Body of pancreas (tissue), 4 donors: ENCODE data around the gene LCA5.

Experiments used
- CTCF ChIP-seq, 7 experiments: fragments of 450-650 bp in 4 of 7; fragments of 200-600 bp in 3 of 7; sonication (generic) in 3 of 7; IDR thresholded peaks; one replicate each; pipeline ENCODE4 v1.5.1; 2016 to 2019; ENCODE audit warnings: antibody characterized with exemption in 7 of 7
- POLR2A ChIP-seq, 3 donors: fragments of 450-650 bp; IDR thresholded peaks; one replicate each; pipeline ENCODE4 v1.6.1; 2016; ENCODE audit warnings: antibody characterized with exemption in 3 of 3, mild to moderate bottlenecking in 2 of 3

- TF ChIP-seq CTCF (IDR thresholded peaks at IDR 0.05) = no peak
- TF ChIP-seq POLR2A (IDR thresholded peaks at IDR 0.05) = no peak
Measured at GRCh38 chr6:79557673-79558467, 20.6 kb upstream of the LCA5 start.
